PFSK-1 (cell line): Measurements from ENCODE around the gene SDK1.

ENCODE experiments used
- FOXP2 ChIP-seq: optimal IDR thresholded peaks from 2 replicates; pipeline ENCODE3; 2011; ENCODE audit warnings: borderline replicate concordance, control low read depth, inconsistent platforms; ENCODE audit not compliant: insufficient read depth; ENCODE audit errors: extremely low read length, extremely low read depth
- POLR2AphosphoS5 ChIP-seq: IDR thresholded peaks from 2 replicates; pipeline ENCODE4 v1.6.1; 2012; ENCODE audit warnings: low read depth, mild to moderate bottlenecking, control low read depth, low read length, moderate library complexity
- SIN3A ChIP-seq: IDR thresholded peaks from 2 replicates; pipeline ENCODE4 v1.6.1; 2012; ENCODE audit warnings: mild to moderate bottlenecking, low read length, moderate library complexity, borderline replicate concordance; ENCODE audit not compliant: insufficient read depth
- TAF1 ChIP-seq: IDR thresholded peaks from 2 replicates; pipeline ENCODE4 v1.6.1; 2012; ENCODE audit warnings: low read length, control low read depth, borderline replicate concordance; ENCODE audit not compliant: insufficient read depth
- TF ChIP-seq, protein P1 (sequence below), 2 experiments: IDR thresholded peaks; 2 replicates each; pipeline versions ENCODE4 v1.6.1 to v1.8.0; 2011 to 2012; ENCODE audit warnings: low read depth in 2 of 2, low read length in 2 of 2, control low read depth in 1 of 2, inconsistent platforms in 1 of 2, mild to moderate bottlenecking in 1 of 2, moderate library complexity in 1 of 2; ENCODE audit not compliant: insufficient read depth in 1 of 2

SDK1 gene

DNA sequence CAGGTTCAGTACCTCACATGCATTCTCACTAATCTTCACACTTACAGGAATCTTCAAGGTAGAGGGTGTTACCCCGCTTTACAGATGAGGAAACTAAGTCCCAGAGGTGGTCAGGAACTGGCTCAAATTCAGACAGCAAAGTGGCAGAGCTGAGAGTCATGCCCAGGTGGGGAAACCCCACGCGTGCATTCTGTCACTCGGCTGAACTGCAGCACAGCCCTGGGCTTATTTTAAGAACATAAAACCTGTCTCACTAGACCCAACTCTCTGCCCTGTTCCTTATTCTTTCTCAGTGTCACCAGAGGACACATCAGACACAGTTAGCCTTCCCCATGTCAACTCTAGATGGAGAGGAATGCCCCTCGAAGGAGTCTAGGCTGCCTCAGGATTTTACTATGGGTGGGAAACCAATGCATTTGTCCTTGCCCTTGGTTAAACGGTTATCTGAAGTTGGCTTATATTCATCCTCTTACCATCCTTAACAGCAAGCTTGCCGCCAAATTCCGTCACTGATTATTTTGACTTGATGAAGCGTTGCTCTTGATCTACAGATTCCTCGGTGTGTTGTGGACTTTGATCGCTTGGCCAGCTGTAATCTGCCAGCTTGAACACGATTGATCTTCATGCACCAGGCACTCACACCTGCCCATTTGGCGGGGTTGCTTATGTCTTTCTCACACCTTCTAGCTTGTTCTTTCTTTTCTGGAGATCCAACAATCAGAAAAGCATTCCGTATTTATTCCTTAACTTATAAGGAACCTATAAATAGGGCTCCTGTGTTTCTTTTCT is 627.9 kb downstream of the SDK1 start:
- TF ChIP-seq TAF1: no peak
- no peak for TF ChIP-seq SIN3A
- TF ChIP-seq FOXP2: no peak
- TF ChIP-seq, protein P1, sequence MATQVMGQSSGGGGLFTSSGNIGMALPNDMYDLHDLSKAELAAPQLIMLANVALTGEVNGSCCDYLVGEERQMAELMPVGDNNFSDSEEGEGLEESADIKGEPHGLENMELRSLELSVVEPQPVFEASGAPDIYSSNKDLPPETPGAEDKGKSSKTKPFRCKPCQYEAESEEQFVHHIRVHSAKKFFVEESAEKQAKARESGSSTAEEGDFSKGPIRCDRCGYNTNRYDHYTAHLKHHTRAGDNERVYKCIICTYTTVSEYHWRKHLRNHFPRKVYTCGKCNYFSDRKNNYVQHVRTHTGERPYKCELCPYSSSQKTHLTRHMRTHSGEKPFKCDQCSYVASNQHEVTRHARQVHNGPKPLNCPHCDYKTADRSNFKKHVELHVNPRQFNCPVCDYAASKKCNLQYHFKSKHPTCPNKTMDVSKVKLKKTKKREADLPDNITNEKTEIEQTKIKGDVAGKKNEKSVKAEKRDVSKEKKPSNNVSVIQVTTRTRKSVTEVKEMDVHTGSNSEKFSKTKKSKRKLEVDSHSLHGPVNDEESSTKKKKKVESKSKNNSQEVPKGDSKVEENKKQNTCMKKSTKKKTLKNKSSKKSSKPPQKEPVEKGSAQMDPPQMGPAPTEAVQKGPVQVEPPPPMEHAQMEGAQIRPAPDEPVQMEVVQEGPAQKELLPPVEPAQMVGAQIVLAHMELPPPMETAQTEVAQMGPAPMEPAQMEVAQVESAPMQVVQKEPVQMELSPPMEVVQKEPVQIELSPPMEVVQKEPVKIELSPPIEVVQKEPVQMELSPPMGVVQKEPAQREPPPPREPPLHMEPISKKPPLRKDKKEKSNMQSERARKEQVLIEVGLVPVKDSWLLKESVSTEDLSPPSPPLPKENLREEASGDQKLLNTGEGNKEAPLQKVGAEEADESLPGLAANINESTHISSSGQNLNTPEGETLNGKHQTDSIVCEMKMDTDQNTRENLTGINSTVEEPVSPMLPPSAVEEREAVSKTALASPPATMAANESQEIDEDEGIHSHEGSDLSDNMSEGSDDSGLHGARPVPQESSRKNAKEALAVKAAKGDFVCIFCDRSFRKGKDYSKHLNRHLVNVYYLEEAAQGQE (IDR thresholded peaks at IDR 0.05; ENCODE audit: insufficient read depth in 1 of 2, low read depth in 2 of 2, low read length in 2 of 2): no peak
- no peak for TF ChIP-seq POLR2AphosphoS5

DNA sequence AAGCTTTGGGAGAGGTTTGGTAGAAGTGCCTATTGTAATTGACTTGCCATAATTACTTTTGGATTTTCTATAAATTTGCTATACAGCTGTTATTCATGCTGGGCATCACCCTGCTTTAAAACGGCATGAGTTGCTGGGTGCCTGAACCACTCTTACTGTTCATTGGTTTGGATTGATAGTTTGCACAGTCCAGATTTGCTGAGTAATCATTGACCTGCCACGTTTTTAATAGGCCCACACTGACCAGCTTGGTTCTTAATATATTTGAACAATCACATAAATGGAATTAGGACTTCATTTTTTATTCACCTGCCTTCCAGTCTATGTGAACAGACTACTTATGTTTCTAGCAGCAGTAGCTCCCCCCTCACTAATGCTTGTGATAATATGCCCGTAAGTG is 630.8 kb downstream of the SDK1 start:
- TF ChIP-seq POLR2AphosphoS5: no peak
- TF ChIP-seq SIN3A: no peak
- no peak for TF ChIP-seq FOXP2
- TF ChIP-seq TAF1: no peak
- TF ChIP-seq, protein P1 (IDR thresholded peaks at IDR 0.05; ENCODE audit: insufficient read depth in 1 of 2, low read depth in 2 of 2, low read length in 2 of 2): no peak

DNA sequence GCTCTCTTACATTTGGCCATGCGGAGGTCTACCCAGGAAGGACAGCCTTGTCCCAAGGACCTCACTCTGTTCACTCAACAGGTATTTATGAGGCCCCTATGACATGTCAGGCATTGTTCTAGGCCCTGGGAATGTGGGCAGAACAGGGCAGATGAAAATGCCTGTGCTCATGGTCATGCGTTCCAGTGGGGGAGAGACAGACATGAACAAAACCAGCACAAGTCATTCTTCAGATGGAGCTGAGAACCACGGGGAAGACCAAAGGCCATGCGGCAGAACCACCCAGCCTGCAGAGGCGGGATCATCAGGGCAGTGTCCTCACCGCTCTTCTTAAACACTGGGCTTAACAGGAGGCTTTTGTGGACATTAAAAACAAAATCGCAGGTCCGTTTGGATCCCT is 636.1 kb downstream of the SDK1 start:
- TF ChIP-seq TAF1 (no peak), SIN3A (no peak), POLR2AphosphoS5 (no peak), FOXP2 (no peak)
- TF ChIP-seq, protein P1 (IDR thresholded peaks at IDR 0.05; ENCODE audit: insufficient read depth in 1 of 2, low read depth in 2 of 2, low read length in 2 of 2): no peak

DNA sequence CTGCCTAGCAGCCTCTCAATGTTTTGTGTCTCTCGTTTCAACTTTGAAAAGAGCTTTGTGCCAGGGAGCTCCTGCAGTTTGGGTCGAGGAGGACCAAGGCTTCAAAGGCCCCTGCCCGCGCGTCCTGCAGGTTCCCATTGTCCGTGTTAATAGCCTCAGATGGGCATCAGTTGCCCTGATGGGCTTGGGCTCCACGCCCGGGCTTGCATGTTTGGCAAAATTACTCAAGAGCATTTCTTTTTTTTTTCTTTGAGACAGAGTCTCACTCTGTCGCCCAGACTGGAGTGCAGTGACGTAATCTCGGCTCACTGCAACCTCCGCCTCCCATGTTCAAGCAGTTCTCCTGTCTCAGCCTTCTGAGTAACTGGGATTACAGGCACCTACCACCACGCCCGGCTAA is 636.6 kb downstream of the SDK1 start:
- TF ChIP-seq SIN3A (no peak), TAF1 (no peak), FOXP2 (no peak), POLR2AphosphoS5 (no peak)
- TF ChIP-seq, protein P1 (IDR thresholded peaks at IDR 0.05; ENCODE audit: insufficient read depth in 1 of 2, low read depth in 2 of 2, low read length in 2 of 2): no peak

DNA sequence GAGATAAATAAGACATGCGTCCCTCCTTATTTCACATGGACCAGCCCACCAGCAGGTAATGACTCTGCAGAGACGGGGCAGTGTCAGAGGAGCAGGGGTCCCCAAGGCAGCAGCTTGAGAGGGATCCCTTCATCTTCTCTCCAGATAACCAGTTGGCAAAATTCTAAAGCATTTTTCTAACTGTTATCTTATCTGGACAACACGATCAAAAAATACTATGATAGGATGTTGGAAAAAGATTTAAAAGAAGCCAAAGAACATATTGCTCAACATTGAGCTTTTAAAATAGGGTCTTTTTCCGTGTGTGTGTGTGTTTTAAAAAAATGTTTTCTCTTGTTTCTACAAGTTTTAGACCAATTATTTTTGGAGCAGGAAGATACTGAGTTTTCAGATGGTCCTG is 641.2 kb downstream of the SDK1 start:
- TF ChIP-seq, protein P1 (IDR thresholded peaks at IDR 0.05; ENCODE audit: insufficient read depth in 1 of 2, low read depth in 2 of 2, low read length in 2 of 2): no peak
- TF ChIP-seq FOXP2 (no peak), SIN3A (no peak), POLR2AphosphoS5 (no peak), TAF1 (no peak)
